SK-N-SH (cell line): Measurements from ENCODE around the gene ME2. TPM values are rescaled to one million over a fixed set of nuclear protein-coding genes. Genes with fewer than 3 reads are reported as not detected.
"Not testable (repeated sequence)": the region's sequence is repeated elsewhere in the genome, so short reads cannot be mapped to it uniquely, and the experiment has no call there.

Source experiments
- CTCF ChIA-PET: fragments of 300-600, 350-600 bp; formaldehyde crosslinking; extraction: SDS; loops from one replicate; lab custom pipeline; 2021; lab: Yijun Ruan, JAX
- POLR2A ChIA-PET: fragments of 350-600 bp; sonication (Branson Sonifier 250); formaldehyde crosslinking; extraction: SDS; loops from one replicate; lab custom pipeline; 2020; ENCODE audit warnings: antibody characterized with exemption, inconsistent platforms; lab: Yijun Ruan, JAX
- DNase-seq: peaks from one replicate; pipeline ENCODE4 v3.0.0; 2012
- H2AFZ ChIP-seq: fragments of 200-600 bp; sonication (generic); 2 replicates; pipeline ENCODE4 v1.8.1; 2016; ENCODE audit warnings: antibody characterized with exemption, mild to moderate bottlenecking, low read depth
- H3F3A ChIP-seq: fragments of 200-600 bp; sonication (generic); replicated peaks from 2 replicates; pipeline ENCODE3; 2016; ENCODE audit warnings: antibody characterized with exemption, mild to moderate bottlenecking; ENCODE audit not compliant: insufficient read depth
- H3K27ac ChIP-seq, 2 experiments: fragments of 200-500 bp in 1 of 2; fragments of 200-600 bp in 1 of 2; sonication (Bioruptor generic) in 1 of 2; sonication (generic), shearing (Covaris generic) in 1 of 2; 2 replicates each; pipeline versions ENCODE4 v1.5.1 to v1.6.1; 2014 to 2016; ENCODE audit warnings: low read depth in 2 of 2, inconsistent platforms in 1 of 2, low read length in 1 of 2, mild to moderate bottlenecking in 1 of 2, mixed read lengths in 1 of 2
- H3K27me3 ChIP-seq: fragments of 200-600 bp; sonication (generic), shearing (Covaris generic); 2 replicates; pipeline ENCODE4 v1.6.1; 2016; ENCODE audit warnings: mixed run types; ENCODE audit not compliant: insufficient read depth
- H3K36me3 ChIP-seq, 2 experiments: fragments of 200-500 bp in 1 of 2; fragments of 200-600 bp in 1 of 2; sonication (Bioruptor generic) in 1 of 2; sonication (generic) in 1 of 2; replicated peaks in 1 of 2; 2 replicates each; pipeline versions ENCODE3 to v1.5.1; 2014 to 2016; ENCODE audit warnings: low read length in 1 of 2, mild to moderate bottlenecking in 1 of 2; ENCODE audit not compliant: insufficient read depth in 2 of 2, control insufficient read depth in 1 of 2
- H3K4me1 ChIP-seq, 2 experiments: fragments of 200-500 bp in 1 of 2; fragments of 200-600 bp in 1 of 2; sonication (Bioruptor generic) in 1 of 2; sonication (generic), shearing (Covaris generic) in 1 of 2; 2 replicates each; pipeline versions ENCODE4 v1.5.1 to v1.6.1; 2014 to 2016; ENCODE audit warnings: low read depth in 1 of 2, low read length in 1 of 2, mixed run types in 1 of 2; ENCODE audit not compliant: insufficient read depth in 2 of 2, control insufficient read depth in 1 of 2
- H3K4me2 ChIP-seq: fragments of 200-600 bp; sonication (generic), shearing (Covaris generic); 2 replicates; pipeline ENCODE4 v1.6.1; 2017; ENCODE audit warnings: mixed run types
- H3K4me3 ChIP-seq, 2 experiments: fragments of 200-500 bp in 1 of 2; fragments of 200-600 bp in 1 of 2; sonication (Bioruptor generic) in 1 of 2; sonication (generic), shearing (Covaris generic) in 1 of 2; 2 replicates each; pipeline versions ENCODE4 v1.5.1 to v1.8.1; 2014 to 2016; ENCODE audit warnings: low read depth in 2 of 2, inconsistent platforms in 1 of 2, low read length in 1 of 2, mild to moderate bottlenecking in 1 of 2, mixed read lengths in 1 of 2, moderate library complexity in 1 of 2
- H3K79me2 ChIP-seq: fragments of 200-600 bp; sonication (generic); 2 replicates; pipeline ENCODE4 v1.8.1; 2017; ENCODE audit warnings: mild to moderate bottlenecking; ENCODE audit not compliant: insufficient read depth
- H3K9ac ChIP-seq: fragments of 200-600 bp; sonication (generic); 2 replicates; pipeline ENCODE4 v1.6.1; 2017; ENCODE audit warnings: mixed run types
- H3K9me2 ChIP-seq: fragments of 200-600 bp; sonication (generic); 2 replicates; pipeline ENCODE4 v1.6.1; 2017; ENCODE audit warnings: mixed run types
- H3K9me3 ChIP-seq: fragments of 200-600 bp; sonication (generic); 2 replicates; pipeline ENCODE4 v1.6.1; 2017; ENCODE audit warnings: mixed run types, mild to moderate bottlenecking, moderate library complexity
- H4K20me1 ChIP-seq: fragments of 200-600 bp; sonication (generic); 2 replicates; pipeline ENCODE4 v1.6.1; 2017; ENCODE audit warnings: mild to moderate bottlenecking, mixed run types; ENCODE audit not compliant: insufficient read depth
- CHD2 ChIP-seq: fragments of 150-350 bp; IDR thresholded peaks from 2 replicates; pipeline ENCODE4 v1.6.1; 2018; ENCODE audit warnings: low read length; ENCODE audit not compliant: partially characterized antibody
- ELF1 ChIP-seq: IDR thresholded peaks from 2 replicates; pipeline ENCODE4 v1.4.0; 2012
- EP300 ChIP-seq, 2 experiments: IDR thresholded peaks; 2 replicates each; pipeline versions ENCODE4 v1.4.0 to v1.6.1; 2012; ENCODE audit warnings: borderline replicate concordance in 1 of 2, low read depth in 1 of 2, low read length in 1 of 2
- EZH2phosphoT487 ChIP-seq: fragments of 200-600 bp; sonication (generic); IDR thresholded peaks from 2 replicates; pipeline ENCODE4 v1.6.1; 2017; ENCODE audit warnings: low read depth, mixed run types, mild to moderate bottlenecking, antibody characterized with exemption, moderate library complexity, borderline replicate concordance
- FOXJ3 ChIP-seq: sonication (generic); formaldehyde crosslinking; IDR thresholded peaks from 2 replicates; pipeline ENCODE4 v1.5.1; 2020; ENCODE audit warnings: mild to moderate bottlenecking, missing genetic modification reagents
- FOXM1 ChIP-seq: IDR thresholded peaks from 2 replicates; pipeline ENCODE4 v1.4.0; 2012; ENCODE audit warnings: low read depth, mild to moderate bottlenecking
- GABPA ChIP-seq: IDR thresholded peaks from 2 replicates; pipeline ENCODE4 v1.4.0; 2012; ENCODE audit warnings: low read depth, mild to moderate bottlenecking
- GATA2 ChIP-seq: sonication (generic); formaldehyde crosslinking; IDR thresholded peaks from 2 replicates; pipeline ENCODE4 v1.5.0; 2020; ENCODE audit warnings: mild to moderate bottlenecking, missing genetic modification reagents
- MEF2A ChIP-seq: IDR thresholded peaks from 2 replicates; pipeline ENCODE4 v1.4.0; 2012; ENCODE audit warnings: low read depth, borderline replicate concordance
- POLR2AphosphoS5 ChIP-seq: IDR thresholded peaks from 2 replicates; pipeline ENCODE4 v1.6.1; 2012; ENCODE audit warnings: low read depth, low read length
- RFX5 ChIP-seq: IDR thresholded peaks from 2 replicates; pipeline ENCODE4 v1.6.1; 2012; ENCODE audit warnings: mild to moderate bottlenecking, improper control_type of control experiment, low read length
- SIN3A ChIP-seq: IDR thresholded peaks from 2 replicates; pipeline ENCODE4 v1.6.1; 2012; ENCODE audit warnings: low read depth, mild to moderate bottlenecking, low read length, moderate library complexity, borderline replicate concordance
- TCF12 ChIP-seq: IDR thresholded peaks from 2 replicates; pipeline ENCODE4 v1.4.0; 2012
- TEAD4 ChIP-seq: IDR thresholded peaks from 2 replicates; pipeline ENCODE4 v1.4.0; 2012; ENCODE audit warnings: mild to moderate bottlenecking, borderline replicate concordance; ENCODE audit not compliant: insufficient read depth
- WGBS: methylation state at CpG from one replicate; pipeline ENCODE4 v1.1.6; 2017; ENCODE audit warnings: low lambda C conversion rate; 5-methylcytosine and 5-hydroxymethylcytosine counted together
- polyA plus RNA-seq, 3 experiments: library from polyadenylated mRNA; depleted of rRNA; stranded (reverse); fragments of >200 nt; gene quantifications; 2 replicates each; pipeline ENCODE4 v1.2.3, GENCODE V29; 2012
- TF ChIP-seq, protein P1 (sequence below): IDR thresholded peaks from 2 replicates; pipeline ENCODE4 v1.4.0; 2012; ENCODE audit warnings: low read depth
- TF ChIP-seq, protein P2 (sequence below): fragments of 200-600 bp; sonication (generic); IDR thresholded peaks from 2 replicates; pipeline ENCODE4 v1.6.1; 2017; ENCODE audit warnings: antibody characterized with exemption, mild to moderate bottlenecking, moderate library complexity

Gene ME2
- polyA plus RNA-seq, 1 of the 3 experiments (the other 2 are of a cell fraction): 35.1 TPM

DNA sequence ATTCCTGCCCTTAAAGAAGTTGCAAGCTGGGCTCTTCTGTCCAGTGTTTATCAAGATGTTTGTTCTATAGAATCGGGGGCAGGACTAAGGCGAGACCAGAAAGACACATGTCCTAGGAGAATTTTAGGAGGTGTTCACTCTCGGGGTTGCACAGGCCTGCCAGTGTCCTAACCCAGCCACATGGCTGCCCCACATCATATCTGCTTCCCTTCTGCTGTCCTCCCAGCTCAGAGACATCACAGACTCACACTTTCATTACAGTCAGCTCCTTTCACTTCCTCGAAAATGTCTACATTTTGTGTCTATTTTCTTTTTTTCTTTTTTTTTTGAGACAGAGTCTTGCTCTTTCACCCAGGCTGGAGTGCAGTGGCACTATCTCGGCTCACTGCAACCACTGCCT lies 48.4 kb upstream of the ME2 start:
- no peaks in the 10 kb centered on the region for H3K36me3 ChIP-seq
- no peaks in the 10 kb centered on the region for H3K4me1 ChIP-seq
- H3K27ac ChIP-seq: no peak overlapping the region
- H3K9ac ChIP-seq: no peak overlapping the region
- H3K9me3 ChIP-seq: no peaks in the 10 kb centered on the region
- no peak for TF ChIP-seq RFX5
- no peak for TF ChIP-seq FOXM1
- TF ChIP-seq MEF2A: no peak
- no peak for TF ChIP-seq FOXJ3 (CRISPR knock-in tag)
- TF ChIP-seq EZH2phosphoT487: no peak
- TF ChIP-seq GABPA: no peak
- no peak for TF ChIP-seq TEAD4
- TF ChIP-seq POLR2AphosphoS5: no peak
- TF ChIP-seq, protein P1, sequence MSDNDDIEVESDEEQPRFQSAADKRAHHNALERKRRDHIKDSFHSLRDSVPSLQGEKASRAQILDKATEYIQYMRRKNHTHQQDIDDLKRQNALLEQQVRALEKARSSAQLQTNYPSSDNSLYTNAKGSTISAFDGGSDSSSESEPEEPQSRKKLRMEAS: no peak
- TF ChIP-seq, protein P2, sequence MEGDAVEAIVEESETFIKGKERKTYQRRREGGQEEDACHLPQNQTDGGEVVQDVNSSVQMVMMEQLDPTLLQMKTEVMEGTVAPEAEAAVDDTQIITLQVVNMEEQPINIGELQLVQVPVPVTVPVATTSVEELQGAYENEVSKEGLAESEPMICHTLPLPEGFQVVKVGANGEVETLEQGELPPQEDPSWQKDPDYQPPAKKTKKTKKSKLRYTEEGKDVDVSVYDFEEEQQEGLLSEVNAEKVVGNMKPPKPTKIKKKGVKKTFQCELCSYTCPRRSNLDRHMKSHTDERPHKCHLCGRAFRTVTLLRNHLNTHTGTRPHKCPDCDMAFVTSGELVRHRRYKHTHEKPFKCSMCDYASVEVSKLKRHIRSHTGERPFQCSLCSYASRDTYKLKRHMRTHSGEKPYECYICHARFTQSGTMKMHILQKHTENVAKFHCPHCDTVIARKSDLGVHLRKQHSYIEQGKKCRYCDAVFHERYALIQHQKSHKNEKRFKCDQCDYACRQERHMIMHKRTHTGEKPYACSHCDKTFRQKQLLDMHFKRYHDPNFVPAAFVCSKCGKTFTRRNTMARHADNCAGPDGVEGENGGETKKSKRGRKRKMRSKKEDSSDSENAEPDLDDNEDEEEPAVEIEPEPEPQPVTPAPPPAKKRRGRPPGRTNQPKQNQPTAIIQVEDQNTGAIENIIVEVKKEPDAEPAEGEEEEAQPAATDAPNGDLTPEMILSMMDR: no peak
- TF ChIP-seq CHD2: no peak
- no peak for TF ChIP-seq GATA2 (CRISPR knock-in tag)
- no peak for TF ChIP-seq ELF1
- no peak for TF ChIP-seq SIN3A
- TF ChIP-seq TCF12: no peak
- no peak overlapping the region for H3K4me3 ChIP-seq
- no peaks in the 10 kb centered on the region for H3K27me3 ChIP-seq
- no peaks in the 10 kb centered on the region for H3K79me2 ChIP-seq
- ChIA-PET CTCF (interaction anchor here (1.2 to 2.7 kb wide), 2 partner anchors 11 to 221 kb away, joined by 4 to 17 read pairs; partner anchors contain the start of gene MRO), POLR2A (no interaction called here)
- H3K4me2 ChIP-seq: no peak overlapping the region
- WGBS: 94% methylated on average over 5 of the region's 5 CpGs
- H2AFZ ChIP-seq: no peak overlapping the region
- no peaks in the 10 kb centered on the region for H3K9me2 ChIP-seq
- no peaks in the 10 kb centered on the region for H3F3A ChIP-seq
- DNase-seq: no peak
- no peaks in the 10 kb centered on the region for H4K20me1 ChIP-seq

DNA sequence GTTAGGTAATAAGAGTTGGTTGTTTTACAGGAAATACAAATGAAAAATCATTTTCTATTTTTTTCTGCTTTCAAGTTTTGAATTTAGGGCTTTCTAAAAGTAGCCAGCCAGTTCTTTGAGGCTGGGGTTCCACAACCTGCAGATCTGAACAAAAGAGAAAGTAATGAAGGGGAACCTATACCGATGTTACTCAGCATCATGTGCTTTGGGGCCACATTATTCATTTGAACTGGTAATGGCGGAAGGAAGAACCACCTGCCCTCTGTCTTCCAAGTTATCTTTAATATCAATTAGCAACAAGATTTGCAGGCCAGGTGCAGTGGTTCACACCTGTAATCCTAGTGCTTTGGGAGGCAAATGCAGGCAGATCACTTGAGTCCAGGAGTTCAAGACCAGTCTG lies 46.2 kb upstream of the ME2 start:
- Histone ChIP-seq H3F3A (peaks cover 3% of the 10 kb centered on the region), H3K4me2 (no peak overlapping the region), H2AFZ (no peak overlapping the region), H4K20me1 (no peaks in the 10 kb centered on the region), H3K27me3 (no peaks in the 10 kb centered on the region), H3K79me2 (no peaks in the 10 kb centered on the region), H3K36me3 (no peaks in the 10 kb centered on the region), H3K9me3 (no peaks in the 10 kb centered on the region), H3K27ac (no peak overlapping the region)
- WGBS: 79% methylated on average over 2 of the region's 2 CpGs
- TF ChIP-seq FOXJ3 (CRISPR knock-in tag) (no peak), EP300 (IDR thresholded peaks at IDR 0.05; ENCODE audit: borderline replicate concordance in 1 of 2, low read depth in 1 of 2, low read length in 1 of 2) (no peak)
- TF ChIP-seq, all 33 proteins: peak for 0
- Histone ChIP-seq H3K9me2 (no peaks in the 10 kb centered on the region), H3K4me3 (no peak overlapping the region), H3K4me1 (0 out of 4 replicates have a peak, but pooled peaks cover 0 to 5% of the 10 kb centered on the region in 2 experiments), H3K9ac (no peak overlapping the region)
- POLR2A ChIA-PET: interaction anchor here (0.8 kb wide), 1 partner anchor 78 kb away, joined by 3 read pairs; no protein-coding TSS in a partner anchor
- CTCF ChIA-PET: interaction anchor here (1.2 to 2.7 kb wide), 2 partner anchors 13 to 34 kb away, joined by 3 to 17 read pairs; partner anchors contain the start of gene MRO
- DNase-seq: no peak

DNA sequence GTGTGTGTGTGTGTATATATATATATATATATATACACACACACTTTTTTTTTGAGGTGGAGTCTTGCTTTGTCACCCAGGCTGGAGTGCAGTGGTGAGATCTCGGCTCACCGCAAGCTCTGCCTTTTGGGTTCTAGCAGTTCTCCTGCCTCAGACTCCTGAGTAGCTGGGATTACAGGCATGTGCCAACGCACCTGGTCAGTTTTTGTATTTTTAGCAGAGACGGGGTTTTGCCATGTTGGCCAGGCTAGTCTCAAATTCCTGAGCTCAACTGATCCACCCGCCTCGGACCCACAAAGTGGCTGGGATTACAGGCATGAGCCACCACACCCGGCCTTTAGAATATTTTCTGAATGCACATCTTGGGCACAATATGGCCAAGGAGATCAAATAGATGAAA lies 45.4 kb upstream of the ME2 start:
- 95% methylated on average over 7 of the region's 7 CpGs for WGBS
- not testable (repeated sequence) for H2AFZ ChIP-seq

More for the DNA sequence above, 45.4 kb upstream of the ME2 start:
- H3F3A ChIP-seq, H3K9me2 ChIP-seq, H3K9me3 ChIP-seq, H3K27me3 ChIP-seq, H3K36me3 ChIP-seq, H3K79me2 ChIP-seq, DNase-seq, H3K4me1 ChIP-seq, H3K4me2 ChIP-seq, H4K20me1 ChIP-seq, H3K4me3 ChIP-seq, H3K27ac ChIP-seq, POLR2A ChIA-PET, H3K9ac ChIP-seq: not testable (repeated sequence)
- CTCF ChIA-PET: interaction anchor here (1.2 to 2.2 kb wide), 2 partner anchors 13 to 33 kb away, joined by 3 to 9 read pairs; partner anchors contain the start of gene MRO
